Caco-2 (cell line): ENCODE results near the gene PCDHGB2. TPM values are rescaled to one million over a fixed set of nuclear protein-coding genes. Genes with fewer than 3 reads are reported as not detected.
A peak's percentile ranks its signal among the peaks of the same experiment; 100 is the strongest.
"Not testable (repeated sequence)": the region's sequence is repeated elsewhere in the genome, so short reads cannot be mapped to it uniquely, and the experiment has no call there.

Experiments
- BruUV-seq: library from RNA; stranded (reverse); fragments of 400-500 nt; replicated peaks from 2 replicates; lab custom pipeline; 2021; lab: Mats Ljungman, UMichigan
- CTCF ChIA-PET: fragments of 300-600 bp; sonication (Branson Sonifier 250); formaldehyde crosslinking; loops from one replicate; lab custom pipeline; 2022; ENCODE audit warnings: antibody characterized with exemption; lab: Charles Lee
- POLR2A ChIA-PET: fragments of 300-600 bp; sonication (Branson Sonifier 250); formaldehyde crosslinking; loops from one replicate; lab custom pipeline; 2022; ENCODE audit warnings: antibody characterized with exemption; lab: Charles Lee
- DNase-seq, 2 experiments: peaks; one replicate each; pipeline versions ENCODE4 v3.0.0 to v3.0.0-alpha.2; 2020 to 2022
- H3K27me3 ChIP-seq: replicated peaks from 2 replicates; pipeline ENCODE4 v1.6.0; 2011; ENCODE audit warnings: low read length; ENCODE audit not compliant: control insufficient read depth, insufficient read depth
- H3K36me3 ChIP-seq: 2 replicates; pipeline ENCODE4 v1.5.1; 2011; ENCODE audit warnings: low read length; ENCODE audit not compliant: control insufficient read depth, insufficient read depth
- H3K4me1 ChIP-seq: fragments of 250-450 bp; sonication (Bioruptor Pico); 2 replicates; pipeline ENCODE4 v1.5.1; 2020; ENCODE audit warnings: mild to moderate bottlenecking
- H3K4me3 ChIP-seq: 2 replicates; pipeline ENCODE4 v1.5.1; 2011; ENCODE audit warnings: low read depth, mild to moderate bottlenecking, control low read depth, low read length
- H3K9me3 ChIP-seq: fragments of 250-450 bp; sonication (Bioruptor Pico); 2 replicates; pipeline ENCODE4 v1.5.1; 2020; ENCODE audit warnings: mild to moderate bottlenecking, moderate library complexity
- H3K27ac Mint-ChIP-seq: one replicate; pipeline ENCODE4 v1.8.0; 2022; ENCODE audit warnings: mixed read lengths; ENCODE audit not compliant: unreplicated experiment
- H3K27me3 Mint-ChIP-seq: one replicate; pipeline ENCODE4 v1.8.0; 2022; ENCODE audit warnings: mixed read lengths; ENCODE audit not compliant: insufficient read depth, unreplicated experiment
- H3K36me3 Mint-ChIP-seq: one replicate; pipeline ENCODE4 v1.8.0; 2022; ENCODE audit warnings: mild to moderate bottlenecking, mixed read lengths; ENCODE audit not compliant: insufficient read depth, unreplicated experiment
- H3K4me1 Mint-ChIP-seq: one replicate; pipeline ENCODE4 v1.8.0; 2022; ENCODE audit warnings: low read depth, mixed read lengths; ENCODE audit not compliant: unreplicated experiment
- H3K4me3 Mint-ChIP-seq: one replicate; pipeline ENCODE4 v1.8.0; 2022; ENCODE audit warnings: mild to moderate bottlenecking, moderate library complexity, mixed read lengths; ENCODE audit not compliant: unreplicated experiment
- H3K9me3 Mint-ChIP-seq: one replicate; pipeline ENCODE4 v1.8.0; 2022; ENCODE audit warnings: mixed read lengths; ENCODE audit not compliant: unreplicated experiment
- CTCF ChIP-seq, 2 experiments: fragments of 200-600 bp in 1 of 2; IDR thresholded peaks; 1 replicate in 1 of 2; 2 replicates in 1 of 2; pipeline versions ENCODE4 v1.5.1 to v1.8.0; 2011 to 2022; ENCODE audit warnings: antibody characterized with exemption in 1 of 2, control low read depth in 1 of 2, inconsistent platforms in 1 of 2, low read depth in 1 of 2, low read length in 1 of 2, mild to moderate bottlenecking in 1 of 2, moderate library complexity in 1 of 2; ENCODE audit not compliant: insufficient read depth in 1 of 2, severe bottlenecking in 1 of 2, unreplicated experiment in 1 of 2
- intact Hi-C: fragments of 100-400 bp; cut with micrococcal nuclease; formaldehyde crosslinking; loops from one replicate; pipeline ENCODE4 v1.10.0; 2022; ENCODE audit not compliant: unreplicated experiment
- total RNA-seq: library from RNA; stranded (reverse); gene quantifications from 2 replicates; pipeline ENCODE4 v1.2.3, GENCODE V29; 2022

The PCDHGB2 gene
- total RNA-seq, 1 experiment from 2014 or later, result 1.3 TPM

GRCh38 chr5:141330299-141331080, 29.3 kb upstream of the PCDHGB2 start, which contains the start of gene PCDHGA1:
Gene PCDHGA1, plus strand, starts transcription at chr5:141330514.
- peak in 1 of 2 experiments; percentile 15 for TF ChIP-seq CTCF (IDR thresholded peaks at IDR 0.05; ENCODE audit: insufficient read depth in 1 of 2, low read depth in 1 of 2, low read length in 1 of 2, severe bottlenecking in 1 of 2, unreplicated experiment in 1 of 2)
- no peaks in the 10 kb centered on the region for H3K36me3 ChIP-seq
- POLR2A ChIA-PET, result interaction anchor here (1.0 kb wide), 1 partner anchor 10 kb away, joined by 9 read pairs; the partner anchor contains the start of gene TAF7
- intact Hi-C loops, result no loop called here
- no peaks in the 10 kb centered on the region for H3K4me1 ChIP-seq
- CTCF ChIA-PET, result interaction anchor here (0.7 to 1.1 kb wide), 3 partner anchors 10 to 233 kb away, joined by 3 to 4 read pairs (median 3); partner anchors contain the start of gene TAF7
- Mint-ChIP-seq H3K9me3 (no peaks in the 10 kb centered on the region), H3K36me3 (no peaks in the 10 kb centered on the region), H3K4me1 (no peaks in the 10 kb centered on the region), H3K27me3 (no peaks in the 10 kb centered on the region), H3K4me3 (no peak within 1 kb of the TSS), H3K27ac (no peak within 1 kb of the TSS)
- DNase-seq, result no peak
- H3K4me3 ChIP-seq, result no peak within 1 kb of the TSS
- BruUV-seq, result no TSS peak
- peaks cover 3% of the 10 kb centered on the region; the same call in 1 of the 2 replicates for H3K9me3 ChIP-seq
- H3K27me3 ChIP-seq, result no peaks in the 10 kb centered on the region

GRCh38 chr5:141332571-141332970, 27.2 kb upstream of the PCDHGB2 start:
- POLR2A ChIA-PET, H3K36me3 ChIP-seq, H3K9me3 ChIP-seq, H3K36me3 Mint-ChIP-seq, H3K27me3 Mint-ChIP-seq, H3K27me3 ChIP-seq, DNase-seq, CTCF ChIA-PET, H3K4me3 Mint-ChIP-seq, H3K4me1 ChIP-seq, BruUV-seq, H3K27ac Mint-ChIP-seq, H3K4me1 Mint-ChIP-seq, H3K9me3 Mint-ChIP-seq, intact Hi-C loops, H3K4me3 ChIP-seq: not testable (repeated sequence)

- Mint-ChIP-seq H3K36me3 (no peaks in the 10 kb centered on the region), H3K4me3 (no peak within 1 kb of the TSS), H3K27ac (no peak within 1 kb of the TSS), H3K9me3 (peaks cover 24% of the 10 kb centered on the region), H3K4me1 (no peaks in the 10 kb centered on the region), H3K27me3 (no peaks in the 10 kb centered on the region)
- no peaks in the 10 kb centered on the region for H3K4me1 ChIP-seq
- no peaks in the 10 kb centered on the region for H3K36me3 ChIP-seq
- CTCF ChIA-PET, result interaction anchor here (0.8 kb wide), 1 partner anchor 11 kb away, joined by 3 read pairs; the partner anchor contains the start of gene PCDHGB1
- H3K27me3 ChIP-seq, result no peaks in the 10 kb centered on the region
- intact Hi-C loops, result no loop called here
- no peak for DNase-seq
- POLR2A ChIA-PET, result no interaction called here
- H3K4me3 ChIP-seq, result no peak within 1 kb of the TSS
- BruUV-seq, result no TSS peak
- peak in 1 of 2 experiments; percentile 13 for TF ChIP-seq CTCF (IDR thresholded peaks at IDR 0.05; ENCODE audit: insufficient read depth in 1 of 2, low read depth in 1 of 2, low read length in 1 of 2, severe bottlenecking in 1 of 2, unreplicated experiment in 1 of 2)
- peaks cover 3% of the 10 kb centered on the region; the same call in 1 of the 2 replicates for H3K9me3 ChIP-seq
These were observed 21.1 kb upstream of the PCDHGB2 start, which contains the start of gene PCDHGA2 for GRCh38 chr5:141338538-141339306. Gene PCDHGA2, plus strand, starts transcription at chr5:141338760.

GRCh38 chr5:141340781-141341354, 18.9 kb upstream of the PCDHGB2 start:
- intact Hi-C loops, H3K4me1 Mint-ChIP-seq, DNase-seq, H3K27me3 ChIP-seq, H3K9me3 ChIP-seq, H3K4me3 Mint-ChIP-seq, H3K27me3 Mint-ChIP-seq, BruUV-seq, H3K36me3 Mint-ChIP-seq, CTCF ChIA-PET, H3K36me3 ChIP-seq, H3K4me3 ChIP-seq, H3K4me1 ChIP-seq, POLR2A ChIA-PET, H3K27ac Mint-ChIP-seq: not testable (repeated sequence)
- H3K9me3 Mint-ChIP-seq, result peaks cover 24% of the 10 kb centered on the region
